Measurements from ENCODE around the gene PDE2A. TPM values are rescaled to one million over a fixed set of nuclear protein-coding genes. Genes with fewer than 3 reads are reported as not detected.

PDE2A gene
- total and polyA plus RNA-seq, 2 of the 4 experiments (the other 2 are of a cell fraction) = 0.02 TPM; not detected in 1

DNA sequence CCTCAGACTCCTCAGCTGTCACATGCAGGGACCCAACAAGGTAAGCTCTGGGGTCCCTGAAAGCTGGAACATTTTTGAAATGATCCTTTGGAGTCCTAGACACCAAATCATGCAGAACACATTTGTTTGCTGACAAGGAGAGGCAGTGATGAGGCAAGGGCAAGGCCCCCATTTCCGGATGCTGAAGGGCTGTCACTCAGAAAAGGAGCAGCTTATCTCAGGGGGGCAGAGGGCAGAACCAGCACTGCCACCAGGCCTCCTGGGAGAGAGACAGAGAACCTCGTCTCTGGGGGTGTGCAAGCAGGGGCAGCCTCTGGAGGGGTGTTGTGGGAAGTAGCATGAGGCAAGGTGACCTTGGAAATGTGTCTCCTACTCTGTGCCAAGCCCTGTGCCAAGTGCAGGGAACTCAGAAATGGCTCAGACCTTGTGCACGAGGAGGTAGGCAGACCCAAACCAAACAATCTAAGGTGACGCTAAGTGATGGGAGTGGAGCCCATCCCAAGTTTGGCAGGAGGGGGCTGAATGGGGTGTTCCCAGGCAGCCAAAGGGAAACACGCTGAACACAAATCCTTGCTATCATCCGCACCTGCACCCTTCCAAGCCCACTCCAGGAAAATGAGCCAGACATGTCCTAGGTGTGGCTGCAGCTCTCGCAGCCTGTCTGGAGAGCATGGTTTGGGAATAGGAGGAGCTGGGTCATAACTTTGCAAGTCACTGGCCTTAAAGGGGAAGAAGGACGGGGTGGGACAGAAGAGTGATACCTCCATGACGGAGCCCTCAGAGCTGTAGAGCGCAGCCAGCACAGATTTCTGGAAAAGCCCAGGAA, 94.2 kb downstream of the PDE2A start (continued):
- TF ChIP-seq, protein P1, sequence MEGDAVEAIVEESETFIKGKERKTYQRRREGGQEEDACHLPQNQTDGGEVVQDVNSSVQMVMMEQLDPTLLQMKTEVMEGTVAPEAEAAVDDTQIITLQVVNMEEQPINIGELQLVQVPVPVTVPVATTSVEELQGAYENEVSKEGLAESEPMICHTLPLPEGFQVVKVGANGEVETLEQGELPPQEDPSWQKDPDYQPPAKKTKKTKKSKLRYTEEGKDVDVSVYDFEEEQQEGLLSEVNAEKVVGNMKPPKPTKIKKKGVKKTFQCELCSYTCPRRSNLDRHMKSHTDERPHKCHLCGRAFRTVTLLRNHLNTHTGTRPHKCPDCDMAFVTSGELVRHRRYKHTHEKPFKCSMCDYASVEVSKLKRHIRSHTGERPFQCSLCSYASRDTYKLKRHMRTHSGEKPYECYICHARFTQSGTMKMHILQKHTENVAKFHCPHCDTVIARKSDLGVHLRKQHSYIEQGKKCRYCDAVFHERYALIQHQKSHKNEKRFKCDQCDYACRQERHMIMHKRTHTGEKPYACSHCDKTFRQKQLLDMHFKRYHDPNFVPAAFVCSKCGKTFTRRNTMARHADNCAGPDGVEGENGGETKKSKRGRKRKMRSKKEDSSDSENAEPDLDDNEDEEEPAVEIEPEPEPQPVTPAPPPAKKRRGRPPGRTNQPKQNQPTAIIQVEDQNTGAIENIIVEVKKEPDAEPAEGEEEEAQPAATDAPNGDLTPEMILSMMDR (conservative IDR thresholded peaks at IDR 0.05; ENCODE audit: low read depth, low read length) = no peak

Measured in IMR-90 (cell line).